Stimulated activated CD8-positive, alpha-beta memory T cell treated with anti-CD3 and anti-CD28 coated beads, Interleukin-2, amount 100 ng/mL, for 48 hours (primary cell): Measurements from ENCODE around the gene CRPPA.
"Not testable (repeated sequence)": the region's sequence is repeated elsewhere in the genome, so short reads cannot be mapped to it uniquely, and the experiment has no call there.

Experiments
- DNase-seq, 2 donors: peaks; one replicate each; pipeline ENCODE4 v3.0.0-alpha.2; 2020; ENCODE audit warnings: low read depth in 2 of 2

CRPPA gene

GRCh38 chr7:16397501-16398145, 23.7 kb downstream of the CRPPA start:
- DNase-seq: no peak

DNA sequence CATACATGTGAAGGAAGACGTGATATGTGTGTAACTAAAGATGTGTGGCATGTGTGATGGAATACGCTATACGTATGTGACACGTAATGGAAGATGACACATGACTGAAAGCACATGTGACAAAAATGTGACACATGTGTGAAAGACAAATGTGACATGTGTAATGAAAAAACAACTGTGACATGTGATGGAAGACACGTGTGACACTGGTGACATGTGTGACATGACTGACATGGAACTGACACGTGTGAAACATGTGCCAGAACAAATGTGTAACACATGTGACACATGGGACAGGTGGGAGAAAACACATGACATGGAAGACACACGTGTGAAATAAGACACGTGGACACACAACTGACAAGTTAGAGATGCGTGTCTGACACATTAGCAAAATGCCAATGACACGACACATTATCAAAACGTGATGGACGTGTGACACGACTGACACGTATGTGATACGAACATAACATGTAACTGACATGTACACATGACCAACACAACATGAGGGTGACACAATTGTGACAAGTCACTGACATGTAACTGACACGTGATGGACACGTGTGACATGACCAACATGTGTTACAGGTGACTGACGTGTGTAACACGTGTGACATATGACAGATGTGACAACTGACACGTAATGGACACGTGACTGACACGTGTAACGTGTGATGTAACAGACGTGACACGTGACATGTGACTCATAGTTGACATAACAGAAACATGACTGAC, 24.4 kb downstream of the CRPPA start:
- no peak for DNase-seq

- DNase-seq: no peak
Observed at GRCh38 chr7:16395121-16395520, 26.2 kb downstream of the CRPPA start.

GRCh38 chr7:16393862-16394422, 27.4 kb downstream of the CRPPA start:
- no peak for DNase-seq

DNA sequence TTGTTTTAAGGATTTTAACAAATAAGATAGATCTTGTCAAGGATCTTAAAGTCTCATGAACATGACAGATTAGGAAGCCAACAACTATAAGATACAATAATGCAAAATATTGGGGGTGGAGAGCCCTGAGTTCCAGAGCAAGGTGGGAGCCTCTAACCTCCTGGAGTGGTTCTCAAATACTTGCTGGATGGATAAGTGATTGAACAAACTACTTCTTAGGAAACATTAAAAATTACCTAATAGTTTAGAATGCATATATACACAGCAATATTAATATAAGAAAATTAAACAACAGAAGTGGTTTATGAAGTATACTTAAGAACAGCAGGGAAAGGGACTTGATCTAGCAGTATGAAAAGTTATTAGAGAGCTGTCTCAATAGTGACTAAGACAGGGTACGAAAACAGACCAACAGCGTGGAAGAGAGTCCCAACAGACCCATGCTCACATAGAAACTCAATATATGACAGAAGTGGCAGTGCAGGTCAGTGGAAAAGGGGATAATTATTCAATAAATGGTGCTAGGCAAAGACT, 28.3 kb downstream of the CRPPA start:
- no peak for DNase-seq

GRCh38 chr7:16383786-16384185, 37.6 kb downstream of the CRPPA start:
- not testable (repeated sequence) for DNase-seq

GRCh38 chr7:16383103-16383502, 38.2 kb downstream of the CRPPA start:
- DNase-seq: not testable (repeated sequence)
